ENCODE results near the gene SPN. TPM values are rescaled to one million over a fixed set of nuclear protein-coding genes. Genes with fewer than 3 reads are reported as not detected.
"Not testable (repeated sequence)": the region's sequence is repeated elsewhere in the genome, so short reads cannot be mapped to it uniquely, and the experiment has no call there.

SPN gene
- total RNA-seq, 2 experiments from 2014 or later: 339 to 352 TPM

GRCh38 chr16:29629318-29629717 is 33.7 kb upstream of the SPN start:
- POLR2A ChIA-PET; H3K4me3 Mint-ChIP-seq; CTCF ChIA-PET; H3K9me3 Mint-ChIP-seq (ENCODE audit: insufficient read depth); ATAC-seq; DNase-seq; H3K36me3 Mint-ChIP-seq (ENCODE audit: low read depth); H3K27me3 Mint-ChIP-seq (ENCODE audit: low read depth): not testable (repeated sequence)
- peak overlapping the region; percentile 64 for H3K27ac Mint-ChIP-seq
- peaks cover 27% of the 10 kb centered on the region for H3K4me1 Mint-ChIP-seq (ENCODE audit: low read depth)

GRCh38 chr16:29631658-29632057 is 31.4 kb upstream of the SPN start:
- H3K27ac Mint-ChIP-seq; H3K27me3 Mint-ChIP-seq (ENCODE audit: low read depth); H3K9me3 Mint-ChIP-seq (ENCODE audit: insufficient read depth); ATAC-seq; H3K36me3 Mint-ChIP-seq (ENCODE audit: low read depth); CTCF ChIA-PET; POLR2A ChIA-PET; H3K4me3 Mint-ChIP-seq; DNase-seq: not testable (repeated sequence)
- H3K4me1 Mint-ChIP-seq (ENCODE audit: low read depth): peaks cover 21% of the 10 kb centered on the region

- DNase-seq; H3K9me3 Mint-ChIP-seq (ENCODE audit: insufficient read depth); ATAC-seq; POLR2A ChIA-PET; H3K4me3 Mint-ChIP-seq; H3K36me3 Mint-ChIP-seq (ENCODE audit: low read depth); H3K27me3 Mint-ChIP-seq (ENCODE audit: low read depth); H3K27ac Mint-ChIP-seq: not testable (repeated sequence)
- CTCF ChIA-PET: interaction anchor here (0.6 kb wide), 1 partner anchor 25 kb away, joined by 3 read pairs; no protein-coding TSS in a partner anchor
- H3K4me1 Mint-ChIP-seq (ENCODE audit: low read depth): peaks cover 12% of the 10 kb centered on the region
Measured at GRCh38 chr16:29635902-29636301, 27.1 kb upstream of the SPN start.

GRCh38 chr16:29636368-29636767 is 26.7 kb upstream of the SPN start:
- CTCF ChIA-PET: interaction anchor here (0.6 kb wide), 1 partner anchor 24 kb away, joined by 3 read pairs; no protein-coding TSS in a partner anchor
- H3K36me3 Mint-ChIP-seq (ENCODE audit: low read depth); H3K4me3 Mint-ChIP-seq; ATAC-seq; H3K27ac Mint-ChIP-seq; POLR2A ChIA-PET; H3K9me3 Mint-ChIP-seq (ENCODE audit: insufficient read depth); H3K27me3 Mint-ChIP-seq (ENCODE audit: low read depth); DNase-seq: not testable (repeated sequence)
- H3K4me1 Mint-ChIP-seq (ENCODE audit: low read depth): peaks cover 17% of the 10 kb centered on the region

GRCh38 chr16:29638751-29639150 is 24.3 kb upstream of the SPN start:
- H3K4me1 Mint-ChIP-seq (ENCODE audit: low read depth): peaks cover 32% of the 10 kb centered on the region
- H3K4me3 Mint-ChIP-seq; H3K27me3 Mint-ChIP-seq (ENCODE audit: low read depth); ATAC-seq; CTCF ChIA-PET; DNase-seq; POLR2A ChIA-PET; H3K27ac Mint-ChIP-seq; H3K9me3 Mint-ChIP-seq (ENCODE audit: insufficient read depth); H3K36me3 Mint-ChIP-seq (ENCODE audit: low read depth): not testable (repeated sequence)

GRCh38 chr16:29641561-29641960 is 21.5 kb upstream of the SPN start:
- Mint-ChIP-seq H3K27ac (peak overlapping the region; percentile 88), H3K4me3 (peak overlapping the region; percentile 68), H3K27me3 (ENCODE audit: low read depth) (no peaks in the 10 kb centered on the region), H3K36me3 (ENCODE audit: low read depth) (no peaks in the 10 kb centered on the region), H3K4me1 (ENCODE audit: low read depth) (peaks cover 50% of the 10 kb centered on the region), H3K9me3 (ENCODE audit: insufficient read depth) (no peaks in the 10 kb centered on the region)
- ATAC-seq (peak; percentile 50), DNase-seq (no peak)
- CTCF ChIA-PET: interaction anchor here (0.6 to 4.0 kb wide), 17 partner anchors 10 to 207 kb away, joined by 3 to 32 read pairs (median 5); partner anchors contain the start of genes PAGR1 and SPN
- POLR2A ChIA-PET: interaction anchor here (0.6 to 2.8 kb wide), 3 partner anchors 13 to 148 kb away, joined by 3 to 11 read pairs (median 3); partner anchors contain the start of gene SPN

- H3K27me3 Mint-ChIP-seq (ENCODE audit: low read depth): no peaks in the 10 kb centered on the region
- H3K27ac Mint-ChIP-seq: no peak overlapping the region
- no peaks in the 10 kb centered on the region for H3K36me3 Mint-ChIP-seq (ENCODE audit: low read depth)
- CTCF ChIA-PET: interaction anchor here (0.9 to 4.0 kb wide), 5 partner anchors 19 to 205 kb away, joined by 3 to 32 read pairs (median 9); partner anchors contain the start of gene SPN
- no peak for ATAC-seq
- DNase-seq: no peak
- no peaks in the 10 kb centered on the region for H3K9me3 Mint-ChIP-seq (ENCODE audit: insufficient read depth)
- H3K4me1 Mint-ChIP-seq (ENCODE audit: low read depth): peaks cover 50% of the 10 kb centered on the region
- no peak overlapping the region for H3K4me3 Mint-ChIP-seq
- POLR2A ChIA-PET: interaction anchor here (0.6 kb wide), 1 partner anchor 19 kb away, joined by 4 read pairs; no protein-coding TSS in a partner anchor
Measured at GRCh38 chr16:29643596-29643995, 19.5 kb upstream of the SPN start.

GRCh38 chr16:29644338-29644857 is 18.6 kb upstream of the SPN start:
- peaks cover 53% of the 10 kb centered on the region for H3K4me1 Mint-ChIP-seq (ENCODE audit: low read depth)
- peak overlapping the region; percentile 8 for H3K27ac Mint-ChIP-seq
- no peaks in the 10 kb centered on the region for H3K9me3 Mint-ChIP-seq (ENCODE audit: insufficient read depth)
- no peak for ATAC-seq
- no peaks in the 10 kb centered on the region for H3K27me3 Mint-ChIP-seq (ENCODE audit: low read depth)
- CTCF ChIA-PET: no interaction called here
- DNase-seq: no peak
- no peak overlapping the region for H3K4me3 Mint-ChIP-seq
- POLR2A ChIA-PET: no interaction called here
- no peaks in the 10 kb centered on the region for H3K36me3 Mint-ChIP-seq (ENCODE audit: low read depth)

GRCh38 chr16:29644973-29645693 is 17.9 kb upstream of the SPN start:
- DNase-seq: no peak
- Mint-ChIP-seq H3K4me3 (no peak overlapping the region), H3K9me3 (ENCODE audit: insufficient read depth) (no peaks in the 10 kb centered on the region), H3K4me1 (ENCODE audit: low read depth) (peaks cover 59% of the 10 kb centered on the region), H3K27me3 (ENCODE audit: low read depth) (no peaks in the 10 kb centered on the region), H3K27ac (peak overlapping the region; percentile 20), H3K36me3 (ENCODE audit: low read depth) (no peaks in the 10 kb centered on the region)
- ChIA-PET CTCF (no interaction called here), POLR2A (interaction anchor here (1.0 to 1.3 kb wide), 3 partner anchors 9 to 34 kb away, joined by 3 read pairs; partner anchors contain the start of gene QPRT)
- ATAC-seq: no peak

GRCh38 chr16:29645694-29646187 is 17.3 kb upstream of the SPN start:
- DNase-seq (no peak), ATAC-seq (no peak)
- H3K4me3 Mint-ChIP-seq: no peak overlapping the region
- ChIA-PET POLR2A (interaction anchor here (1.0 to 1.3 kb wide), 3 partner anchors 8 to 33 kb away, joined by 3 read pairs; partner anchors contain the start of gene QPRT), CTCF (interaction anchor here (2.5 kb wide), 1 partner anchor 17 kb away, joined by 6 read pairs; the partner anchor contains the start of gene SPN)
- no peaks in the 10 kb centered on the region for H3K27me3 Mint-ChIP-seq (ENCODE audit: low read depth)
- H3K9me3 Mint-ChIP-seq (ENCODE audit: insufficient read depth): no peaks in the 10 kb centered on the region
- H3K27ac Mint-ChIP-seq: peak overlapping the region; percentile 74
- H3K36me3 Mint-ChIP-seq (ENCODE audit: low read depth): no peaks in the 10 kb centered on the region
- peaks cover 59% of the 10 kb centered on the region for H3K4me1 Mint-ChIP-seq (ENCODE audit: low read depth)

GRCh38 chr16:29646947-29647346 is 16.1 kb upstream of the SPN start:
- H3K9me3 Mint-ChIP-seq (ENCODE audit: insufficient read depth): no peaks in the 10 kb centered on the region
- peaks cover 54% of the 10 kb centered on the region for H3K4me1 Mint-ChIP-seq (ENCODE audit: low read depth)
- no peak for DNase-seq
- no peak for ATAC-seq
- ChIA-PET POLR2A (interaction anchor here (1.5 kb wide), 1 partner anchor 47 kb away, joined by 5 read pairs; no protein-coding TSS in a partner anchor), CTCF (interaction anchor here (0.8 to 2.5 kb wide), 2 partner anchors 16 to 169 kb away, joined by 3 to 6 read pairs; partner anchors contain the start of genes PAGR1 and SPN)
- H3K27ac Mint-ChIP-seq: no peak overlapping the region
- no peaks in the 10 kb centered on the region for H3K36me3 Mint-ChIP-seq (ENCODE audit: low read depth)
- H3K27me3 Mint-ChIP-seq (ENCODE audit: low read depth): no peaks in the 10 kb centered on the region
- no peak overlapping the region for H3K4me3 Mint-ChIP-seq

Measured in activated CD8-positive, alpha-beta T cell treated with anti-CD3 and anti-CD28 coated beads, Interleukin-2, amount 10 ng/mL, durations not matched to agents 7 days and 5 days (primary cell).